CD14-positive monocyte (primary cell): ENCODE results near the gene KEAP1. TPM values are rescaled to one million over a fixed set of nuclear protein-coding genes. Genes with fewer than 3 reads are reported as not detected.

Experiments used
- DNase-seq, 3 donors: peaks; one replicate each; pipeline ENCODE4 v3.0.0-alpha.2; 2011 to 2022
- H2AFZ ChIP-seq: 2 replicates; pipeline ENCODE4 v1.6.0; 2012; ENCODE audit warnings: mild to moderate bottlenecking, low read depth, low read length, inconsistent platforms; ENCODE audit not compliant: insufficient read depth, poor library complexity, severe bottlenecking
- H3K27ac ChIP-seq, 2 donors: 1 replicate in 1 of 2; 2 replicates in 1 of 2; pipeline ENCODE4 v1.5.1; 2012 to 2013; ENCODE audit warnings: low read length in 2 of 2, control low read depth in 1 of 2, inconsistent platforms in 1 of 2, low read depth in 1 of 2, mild to moderate bottlenecking in 1 of 2
- H3K27me3 ChIP-seq, 2 donors: one replicate each; pipeline versions ENCODE4 v1.6.0 to v1.6.1; 2011 to 2013; ENCODE audit warnings: low read length in 2 of 2; ENCODE audit not compliant: control insufficient read depth in 2 of 2, insufficient read depth in 2 of 2
- H3K36me3 ChIP-seq, 2 donors: replicated peaks in 1 of 2; 1 replicate in 1 of 2; 2 replicates in 1 of 2; pipeline versions ENCODE4 v1.5.1 to v1.6.1; 2012 to 2013; ENCODE audit warnings: low read length in 2 of 2, control low read depth in 1 of 2, inconsistent platforms in 1 of 2, mild to moderate bottlenecking in 1 of 2; ENCODE audit not compliant: insufficient read depth in 2 of 2, control insufficient read depth in 1 of 2
- H3K4me1 ChIP-seq, 2 donors: 1 replicate in 1 of 2; 2 replicates in 1 of 2; pipeline versions ENCODE4 v1.5.1 to v1.6.1; 2012 to 2013; ENCODE audit warnings: low read length in 2 of 2, control low read depth in 1 of 2, inconsistent platforms in 1 of 2, mild to moderate bottlenecking in 1 of 2, moderate library complexity in 1 of 2; ENCODE audit not compliant: insufficient read depth in 2 of 2, control insufficient read depth in 1 of 2
- H3K4me2 ChIP-seq: replicated peaks from 2 replicates; pipeline ENCODE3; 2012; ENCODE audit warnings: low read length, moderate library complexity, mild to moderate bottlenecking; ENCODE audit not compliant: poor library complexity, severe bottlenecking; ENCODE audit errors: extremely low read depth
- H3K4me3 ChIP-seq, 3 experiments: fragments of 200-600 bp in 1 of 3; sonication (generic) in 1 of 3; replicated peaks in 1 of 3; 1 replicate in 2 of 3; 2 replicates in 1 of 3; pipeline ENCODE4 v1.5.1; 2011 to 2013; ENCODE audit warnings: low read length in 3 of 3, mild to moderate bottlenecking in 3 of 3, control low read depth in 2 of 3, low read depth in 2 of 3, inconsistent platforms in 1 of 3, moderate library complexity in 1 of 3
- H3K79me2 ChIP-seq: 2 replicates; pipeline ENCODE4 v1.6.0; 2012; ENCODE audit warnings: mild to moderate bottlenecking, control low read depth, inconsistent platforms, low read length, moderate library complexity; ENCODE audit not compliant: insufficient read depth
- H3K9ac ChIP-seq: 2 replicates; pipeline ENCODE4 v1.6.0; 2017; ENCODE audit warnings: low read length, mild to moderate bottlenecking; ENCODE audit not compliant: insufficient read depth, poor library complexity, severe bottlenecking
- H3K9me3 ChIP-seq, 2 donors: replicated peaks in 1 of 2; 1 replicate in 1 of 2; 2 replicates in 1 of 2; pipeline versions ENCODE4 v1.5.1 to v1.6.1; 2012 to 2013; ENCODE audit warnings: low read length in 2 of 2, control low read depth in 1 of 2; ENCODE audit not compliant: control insufficient read depth in 1 of 2, insufficient read depth in 1 of 2
- H4K20me1 ChIP-seq: 2 replicates; pipeline ENCODE4 v1.6.0; 2012; ENCODE audit warnings: mild to moderate bottlenecking, low read length, control low read depth, moderate library complexity; ENCODE audit not compliant: insufficient read depth
- H3K27ac Mint-ChIP-seq, 7 donors: one replicate each; pipeline ENCODE4 v1.8.0; 2020; ENCODE audit warnings: mild to moderate bottlenecking in 7 of 7, mixed read lengths in 7 of 7, moderate library complexity in 6 of 7, inconsistent platforms in 2 of 7
- H3K27me3 Mint-ChIP-seq, 3 donors: one replicate each; pipeline ENCODE4 v1.8.0; 2021 to 2022; ENCODE audit warnings: low read depth in 3 of 3, mild to moderate bottlenecking in 3 of 3, mixed read lengths in 3 of 3, moderate library complexity in 3 of 3, inconsistent platforms in 1 of 3
- H3K36me3 Mint-ChIP-seq, 2 donors: one replicate each; pipeline ENCODE4 v1.8.0; 2020; ENCODE audit warnings: mixed read lengths in 2 of 2, inconsistent platforms in 1 of 2, mild to moderate bottlenecking in 1 of 2
- H3K4me1 Mint-ChIP-seq: one replicate; pipeline ENCODE4 v1.8.0; 2020; ENCODE audit warnings: mild to moderate bottlenecking, mixed read lengths
- H3K4me3 Mint-ChIP-seq, 2 donors: one replicate each; pipeline ENCODE4 v1.8.0; 2020; ENCODE audit warnings: mild to moderate bottlenecking in 2 of 2, mixed read lengths in 2 of 2, moderate library complexity in 1 of 2
- H3K9me3 Mint-ChIP-seq, 7 donors: one replicate each; pipeline ENCODE4 v1.8.0; 2020 to 2022; ENCODE audit warnings: mixed read lengths in 7 of 7, mild to moderate bottlenecking in 6 of 7, moderate library complexity in 6 of 7, inconsistent platforms in 2 of 7
- CTCF ChIP-seq: fragments of 200-600 bp; IDR thresholded peaks from one replicate; pipeline ENCODE4 v1.8.0; 2022; ENCODE audit warnings: antibody characterized with exemption, mild to moderate bottlenecking
- WGBS: methylation state at CpG from one replicate; pipeline ENCODE4 v1.1.5; 2013; ENCODE audit warnings: missing lambda C conversion rate; ENCODE audit not compliant: insufficient coverage; 5-methylcytosine and 5-hydroxymethylcytosine counted together
- intact Hi-C, 2 donors: fragments of 100-400 bp; cut with micrococcal nuclease; formaldehyde crosslinking; loops; one replicate each; pipeline versions ENCODE4 v1.15.0 to v1.15.1; 2023
- polyA plus RNA-seq, 3 donors: library from polyadenylated mRNA; depleted of rRNA in 1 of 3; unstranded in 2 of 3; stranded (reverse) in 1 of 3; fragments of 300-500 nt in 2 of 3; fragments of >200 nt in 1 of 3; fragmentation: Illumina TruSeq in 2 of 3; gene quantifications; 1 replicate in 2 of 3; 2 replicates in 1 of 3; pipeline ENCODE4 v1.2.3, GENCODE V29; 2012 to 2021

Gene KEAP1
- polyA plus RNA-seq, 3 donors: 26.0 to 32.6 (median 26.1) TPM

GRCh38 chr19:10454267-10454666 lies 48.9 kb downstream of the KEAP1 start:
- Histone ChIP-seq H2AFZ (no peak overlapping the region), H3K79me2 (no peaks in the 10 kb centered on the region), H3K27me3 (peaks cover 0 to 5% of the 10 kb centered on the region in 2 donors), H3K9me3 (no peaks in the 10 kb centered on the region), H3K9ac (no peak overlapping the region), H3K36me3 (peaks cover 0 to 6% of the 10 kb centered on the region in 2 donors), H3K27ac (no peak overlapping the region), H3K4me2 (no peak overlapping the region), H4K20me1 (peaks cover 12% of the 10 kb centered on the region), H3K4me1 (no peaks in the 10 kb centered on the region), H3K4me3 (no peak overlapping the region)
- H3K27me3 Mint-ChIP-seq: peaks cover 17 to 36% (median 23%) of the 10 kb centered on the region in 3 donors
- WGBS: 67% methylated on average over 1 of the region's 5 CpGs
- TF ChIP-seq CTCF: no peak
- H3K4me3 Mint-ChIP-seq: no peak overlapping the region
- intact Hi-C loops: no loop called here
- no peaks in the 10 kb centered on the region for H3K4me1 Mint-ChIP-seq
- peaks cover 9 to 29% of the 10 kb centered on the region in 2 donors for H3K36me3 Mint-ChIP-seq
- H3K9me3 Mint-ChIP-seq: peaks cover 0 to 3% (median 0%) of the 10 kb centered on the region in 7 donors
- no peak overlapping the region for H3K27ac Mint-ChIP-seq
- DNase-seq: no peak

GRCh38 chr19:10453852-10454251 lies 49.3 kb downstream of the KEAP1 start:
- Histone ChIP-seq H2AFZ (no peak overlapping the region), H4K20me1 (peaks cover 12% of the 10 kb centered on the region), H3K4me1 (no peaks in the 10 kb centered on the region), H3K4me3 (no peak overlapping the region), H3K9ac (no peak overlapping the region), H3K27ac (no peak overlapping the region), H3K9me3 (no peaks in the 10 kb centered on the region), H3K27me3 (peaks cover 0 to 5% of the 10 kb centered on the region in 2 donors), H3K79me2 (no peaks in the 10 kb centered on the region), H3K4me2 (no peak overlapping the region), H3K36me3 (peaks cover 3 to 10% of the 10 kb centered on the region in 2 donors)
- H3K9me3 Mint-ChIP-seq: peaks cover 0 to 3% (median 0%) of the 10 kb centered on the region in 7 donors
- no peak overlapping the region for H3K27ac Mint-ChIP-seq
- intact Hi-C loops: no loop called here
- H3K27me3 Mint-ChIP-seq: peaks cover 18 to 36% (median 27%) of the 10 kb centered on the region in 3 donors
- TF ChIP-seq CTCF: no peak
- DNase-seq: no peak
- peaks cover 13 to 33% of the 10 kb centered on the region in 2 donors for H3K36me3 Mint-ChIP-seq
- WGBS: 100% methylated on average over 1 of the region's 4 CpGs
- peak overlapping the region in 1 of 2 donors; percentile 32 for H3K4me3 Mint-ChIP-seq
- no peaks in the 10 kb centered on the region for H3K4me1 Mint-ChIP-seq
